ENCODE results near the gene TFR2.

- TF ChIP-seq CTCF (IDR thresholded peaks at IDR 0.05), result no peak
- TF ChIP-seq POLR2A (IDR thresholded peaks at IDR 0.05; ENCODE audit: low read depth), result no peak
- no peak for TF ChIP-seq POLR2AphosphoS5 (IDR thresholded peaks at IDR 0.05)
- TF ChIP-seq EP300 (IDR thresholded peaks at IDR 0.05), result no peak
Measured at GRCh38 chr7:100600730-100601038, 40.7 kb downstream of the TFR2 start.
